ENCODE data around the gene FABP3. TPM values are rescaled to one million over a fixed set of nuclear protein-coding genes. Genes with fewer than 3 reads are reported as not detected.

The FABP3 gene
- total and polyA plus RNA-seq, 4 donors = 1.7 to 39.8 (median 13.3) TPM

DNA sequence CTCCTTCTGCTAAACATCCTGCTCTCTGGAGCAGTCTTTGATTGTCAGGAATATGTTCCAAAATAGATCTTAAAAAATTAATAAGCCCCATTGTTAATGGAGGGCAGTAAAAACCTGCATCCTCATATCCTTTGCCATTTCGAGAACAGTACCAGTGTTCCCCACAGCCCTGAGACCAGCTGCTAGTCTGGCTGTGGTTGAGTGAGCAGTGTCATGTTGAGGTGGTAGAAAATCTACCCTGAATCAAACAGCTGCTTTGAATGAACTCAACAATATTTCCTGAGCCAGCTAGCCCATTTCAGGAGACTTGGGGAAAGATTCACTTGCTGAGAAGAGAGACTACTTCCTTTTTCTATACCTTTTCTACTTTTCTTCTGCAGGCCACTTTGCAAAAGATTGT lies 24.4 kb downstream of the FABP3 start:
- Histone ChIP-seq H3K4me1 (ENCODE audit: control insufficient read depth in 5 of 5, insufficient read depth in 5 of 5, low read length in 5 of 5) (no peaks in the 10 kb centered on the region), H3K36me3 (ENCODE audit: control insufficient read depth in 4 of 4, insufficient read depth in 4 of 4, low read length in 4 of 4) (peaks cover 13 to 35% (median 19%) of the 10 kb centered on the region in 4 donors), H3K9me3 (ENCODE audit: control insufficient read depth in 4 of 4, insufficient read depth in 3 of 4, low read length in 3 of 4) (no peaks in the 10 kb centered on the region), H3K27me3 (ENCODE audit: control insufficient read depth in 3 of 3, insufficient read depth in 3 of 3, low read length in 2 of 3) (no peaks in the 10 kb centered on the region), H3K9ac (ENCODE audit: insufficient read depth in 1 of 2, low read length in 2 of 2) (no peak overlapping the region), H3K4me3 (no peak overlapping the region), H3K27ac (ENCODE audit: low read depth in 1 of 2, low read length in 1 of 2) (no peak overlapping the region)
- DNase-seq = no peak
- WGBS, 2 donors = 96 to 97% methylated on average over 1 of the region's 1 CpG
- TF ChIP-seq, protein P1, sequence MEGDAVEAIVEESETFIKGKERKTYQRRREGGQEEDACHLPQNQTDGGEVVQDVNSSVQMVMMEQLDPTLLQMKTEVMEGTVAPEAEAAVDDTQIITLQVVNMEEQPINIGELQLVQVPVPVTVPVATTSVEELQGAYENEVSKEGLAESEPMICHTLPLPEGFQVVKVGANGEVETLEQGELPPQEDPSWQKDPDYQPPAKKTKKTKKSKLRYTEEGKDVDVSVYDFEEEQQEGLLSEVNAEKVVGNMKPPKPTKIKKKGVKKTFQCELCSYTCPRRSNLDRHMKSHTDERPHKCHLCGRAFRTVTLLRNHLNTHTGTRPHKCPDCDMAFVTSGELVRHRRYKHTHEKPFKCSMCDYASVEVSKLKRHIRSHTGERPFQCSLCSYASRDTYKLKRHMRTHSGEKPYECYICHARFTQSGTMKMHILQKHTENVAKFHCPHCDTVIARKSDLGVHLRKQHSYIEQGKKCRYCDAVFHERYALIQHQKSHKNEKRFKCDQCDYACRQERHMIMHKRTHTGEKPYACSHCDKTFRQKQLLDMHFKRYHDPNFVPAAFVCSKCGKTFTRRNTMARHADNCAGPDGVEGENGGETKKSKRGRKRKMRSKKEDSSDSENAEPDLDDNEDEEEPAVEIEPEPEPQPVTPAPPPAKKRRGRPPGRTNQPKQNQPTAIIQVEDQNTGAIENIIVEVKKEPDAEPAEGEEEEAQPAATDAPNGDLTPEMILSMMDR (IDR thresholded peaks at IDR 0.05; ENCODE audit: control extremely low read depth, extremely low read depth) = no peak
- no peak for ATAC-seq (ENCODE audit: insufficient read depth, low FRiP score)

GRCh38 chr1:31346785-31347184 lies 26.1 kb downstream of the FABP3 start:
- Histone ChIP-seq H3K9ac (ENCODE audit: insufficient read depth in 1 of 2, low read length in 2 of 2) (no peak overlapping the region), H3K9me3 (ENCODE audit: control insufficient read depth in 4 of 4, insufficient read depth in 3 of 4, low read length in 3 of 4) (no peaks in the 10 kb centered on the region), H3K27me3 (ENCODE audit: control insufficient read depth in 3 of 3, insufficient read depth in 3 of 3, low read length in 2 of 3) (no peaks in the 10 kb centered on the region), H3K36me3 (ENCODE audit: control insufficient read depth in 4 of 4, insufficient read depth in 4 of 4, low read length in 4 of 4) (peaks cover 6 to 27% (median 16%) of the 10 kb centered on the region in 4 donors), H3K4me1 (ENCODE audit: control insufficient read depth in 5 of 5, insufficient read depth in 5 of 5, low read length in 5 of 5) (no peaks in the 10 kb centered on the region), H3K4me3 (no peak overlapping the region), H3K27ac (ENCODE audit: low read depth in 1 of 2, low read length in 1 of 2) (no peak overlapping the region)
- TF ChIP-seq, protein P1 (IDR thresholded peaks at IDR 0.05; ENCODE audit: control extremely low read depth, extremely low read depth) = no peak
- ATAC-seq (ENCODE audit: insufficient read depth, low FRiP score) (no peak), DNase-seq (no peak)

GRCh38 chr1:31345635-31346034 lies 27.2 kb downstream of the FABP3 start:
- 98 to 100% methylated on average over 2 of the region's 2 CpGs for WGBS, 2 donors

More at GRCh38 chr1:31345635-31346034, 27.2 kb downstream of the FABP3 start:
- DNase-seq (no peak), ATAC-seq (ENCODE audit: insufficient read depth, low FRiP score) (no peak)
- H3K9ac ChIP-seq (ENCODE audit: insufficient read depth in 1 of 2, low read length in 2 of 2) = no peak overlapping the region
- no peak overlapping the region for H3K4me3 ChIP-seq
- peaks cover 5 to 21% (median 12%) of the 10 kb centered on the region in 4 donors for H3K36me3 ChIP-seq (ENCODE audit: control insufficient read depth in 4 of 4, insufficient read depth in 4 of 4, low read length in 4 of 4)
- no peak overlapping the region for H3K27ac ChIP-seq (ENCODE audit: low read depth in 1 of 2, low read length in 1 of 2)
- H3K27me3 ChIP-seq (ENCODE audit: control insufficient read depth in 3 of 3, insufficient read depth in 3 of 3, low read length in 2 of 3) = no peaks in the 10 kb centered on the region
- TF ChIP-seq, protein P1 (IDR thresholded peaks at IDR 0.05; ENCODE audit: control extremely low read depth, extremely low read depth) = no peak
- H3K9me3 ChIP-seq (ENCODE audit: control insufficient read depth in 4 of 4, insufficient read depth in 3 of 4, low read length in 3 of 4) = no peaks in the 10 kb centered on the region
- H3K4me1 ChIP-seq (ENCODE audit: control insufficient read depth in 5 of 5, insufficient read depth in 5 of 5, low read length in 5 of 5) = no peaks in the 10 kb centered on the region
